Chondrocyte (in vitro differentiated cells): ENCODE measurements around the gene SLC4A3. TPM values are rescaled to one million over a fixed set of nuclear protein-coding genes. Genes with fewer than 3 reads are reported as not detected.

ENCODE experiments used
- DNase-seq: peaks from one replicate; pipeline ENCODE4 v3.0.0; 2021; ENCODE audit warnings: mixed read lengths, low spot score
- H3K27ac Mint-ChIP-seq: one replicate; pipeline ENCODE4 v1.8.0; 2021; ENCODE audit warnings: mild to moderate bottlenecking, moderate library complexity, mixed read lengths; ENCODE audit not compliant: unreplicated experiment
- H3K27me3 Mint-ChIP-seq: 2 replicates; pipeline ENCODE4 v1.8.0; 2021; ENCODE audit warnings: low read depth, mixed read lengths
- H3K36me3 Mint-ChIP-seq: 2 replicates; pipeline ENCODE4 v1.8.0; 2021; ENCODE audit warnings: low read depth, mixed read lengths
- H3K4me1 Mint-ChIP-seq: 2 replicates; pipeline ENCODE4 v1.8.0; 2021; ENCODE audit warnings: low read depth, mild to moderate bottlenecking, mixed read lengths
- H3K4me3 Mint-ChIP-seq: one replicate; pipeline ENCODE4 v1.8.0; 2021; ENCODE audit warnings: mild to moderate bottlenecking, moderate library complexity, mixed read lengths; ENCODE audit not compliant: unreplicated experiment
- H3K9me3 Mint-ChIP-seq: 2 replicates; pipeline ENCODE4 v1.8.0; 2021; ENCODE audit warnings: low read depth, mixed read lengths
- CTCF ChIP-seq: fragments of 200-600 bp; sonication (generic); IDR thresholded peaks from 2 replicates; pipeline ENCODE4 v1.5.0; 2021; ENCODE audit warnings: antibody characterized with exemption, mild to moderate bottlenecking, moderate library complexity
- total RNA-seq: library from RNA; stranded (reverse); gene quantifications from 3 replicates; pipeline ENCODE4 v1.2.1, GENCODE V29; 2021

SLC4A3 gene
- total RNA-seq, 1 donor from 2014 or later = 17.2 TPM

- no peak overlapping the region for H3K4me3 Mint-ChIP-seq
- H3K4me1 Mint-ChIP-seq = peaks cover 3% of the 10 kb centered on the region
- H3K27ac Mint-ChIP-seq = no peak overlapping the region
- H3K36me3 Mint-ChIP-seq = peaks cover 24% of the 10 kb centered on the region
- H3K27me3 Mint-ChIP-seq = no peaks in the 10 kb centered on the region
- H3K9me3 Mint-ChIP-seq = no peaks in the 10 kb centered on the region
- no peak for DNase-seq
- TF ChIP-seq CTCF = no peak
Measured at GRCh38 chr2:219603771-219604170, 23.7 kb upstream of the SLC4A3 start.

GRCh38 chr2:219605607-219605954, 21.8 kb upstream of the SLC4A3 start:
- Mint-ChIP-seq H3K9me3 (no peaks in the 10 kb centered on the region), H3K36me3 (peaks cover 27% of the 10 kb centered on the region), H3K27me3 (no peaks in the 10 kb centered on the region), H3K27ac (no peak overlapping the region), H3K4me3 (no peak overlapping the region), H3K4me1 (no peaks in the 10 kb centered on the region)
- no peak for TF ChIP-seq CTCF
- no peak for DNase-seq

GRCh38 chr2:219607931-219608330, 19.5 kb upstream of the SLC4A3 start:
- no peaks in the 10 kb centered on the region for H3K4me1 Mint-ChIP-seq
- H3K9me3 Mint-ChIP-seq = no peaks in the 10 kb centered on the region
- H3K27me3 Mint-ChIP-seq = no peaks in the 10 kb centered on the region
- DNase-seq = no peak
- H3K27ac Mint-ChIP-seq = no peak overlapping the region
- H3K4me3 Mint-ChIP-seq = no peak overlapping the region
- H3K36me3 Mint-ChIP-seq = peaks cover 34% of the 10 kb centered on the region
- no peak for TF ChIP-seq CTCF

- Mint-ChIP-seq H3K4me1 (no peaks in the 10 kb centered on the region), H3K27me3 (no peaks in the 10 kb centered on the region), H3K9me3 (no peaks in the 10 kb centered on the region), H3K4me3 (no peak overlapping the region), H3K36me3 (peaks cover 34% of the 10 kb centered on the region), H3K27ac (no peak overlapping the region)
- DNase-seq = no peak
- no peak for TF ChIP-seq CTCF
Measured at GRCh38 chr2:219608399-219608964, 18.9 kb upstream of the SLC4A3 start.

GRCh38 chr2:219609149-219609750, 18.2 kb upstream of the SLC4A3 start:
- H3K4me3 Mint-ChIP-seq = no peak overlapping the region
- TF ChIP-seq CTCF = no peak
- no peak for DNase-seq
- no peaks in the 10 kb centered on the region for H3K27me3 Mint-ChIP-seq
- no peak overlapping the region for H3K27ac Mint-ChIP-seq
- H3K9me3 Mint-ChIP-seq = no peaks in the 10 kb centered on the region
- H3K36me3 Mint-ChIP-seq = peaks cover 29% of the 10 kb centered on the region
- H3K4me1 Mint-ChIP-seq = no peaks in the 10 kb centered on the region
